CD4-positive, alpha-beta T cell treated with Interferon alpha-2 for 1 hour (primary cell): Measurements from ENCODE around the gene TRMT1.
"Not testable (repeated sequence)": the region's sequence is repeated elsewhere in the genome, so short reads cannot be mapped to it uniquely, and the experiment has no call there.

Experiments
- DNase-seq, 2 donors: peaks; one replicate each; pipeline ENCODE4 v3.0.0-alpha.2; 2020 to 2022

Gene TRMT1

GRCh38 chr19:13150187-13150930 lies 33.8 kb upstream of the TRMT1 start, which contains the start of the genes IER2 and STX10:
Gene IER2 (plus strand): TSS chr19:13150411. CDS start chr19:13153187, 2,776 bp downstream.
Gene STX10 (minus strand): TSS chr19:13150375. CDS start chr19:13150173, 202 bp downstream.
- DNase-seq = peak; percentile 95

DNA sequence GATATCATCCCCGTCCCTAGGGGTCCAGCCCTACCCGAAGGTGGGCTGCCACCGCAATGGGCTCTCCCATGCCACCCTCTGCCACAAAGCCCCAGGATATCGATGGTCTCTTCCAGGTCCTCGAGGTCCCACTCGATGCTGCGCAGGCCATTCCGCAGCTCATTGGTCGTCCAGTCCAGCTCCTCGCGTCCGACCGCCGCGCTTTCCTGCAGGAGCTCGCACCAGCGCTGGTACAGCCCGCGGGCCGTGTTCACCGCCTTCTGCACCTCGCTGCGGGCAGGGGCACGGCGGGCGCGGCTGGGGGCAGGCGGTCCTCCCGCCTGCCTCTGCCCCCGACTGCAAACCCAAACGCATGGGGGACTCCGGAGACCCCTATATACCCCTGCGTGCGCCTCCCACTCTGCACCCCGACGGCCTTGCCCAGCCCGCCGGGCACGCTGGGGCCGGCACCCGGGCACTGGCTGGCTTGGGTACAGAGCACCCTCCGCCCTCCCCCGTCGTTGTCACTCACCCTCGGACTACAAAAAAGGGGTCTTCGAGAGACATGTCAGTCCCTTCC lies 33.2 kb upstream of the TRMT1 start:
- DNase-seq = no peak

DNA sequence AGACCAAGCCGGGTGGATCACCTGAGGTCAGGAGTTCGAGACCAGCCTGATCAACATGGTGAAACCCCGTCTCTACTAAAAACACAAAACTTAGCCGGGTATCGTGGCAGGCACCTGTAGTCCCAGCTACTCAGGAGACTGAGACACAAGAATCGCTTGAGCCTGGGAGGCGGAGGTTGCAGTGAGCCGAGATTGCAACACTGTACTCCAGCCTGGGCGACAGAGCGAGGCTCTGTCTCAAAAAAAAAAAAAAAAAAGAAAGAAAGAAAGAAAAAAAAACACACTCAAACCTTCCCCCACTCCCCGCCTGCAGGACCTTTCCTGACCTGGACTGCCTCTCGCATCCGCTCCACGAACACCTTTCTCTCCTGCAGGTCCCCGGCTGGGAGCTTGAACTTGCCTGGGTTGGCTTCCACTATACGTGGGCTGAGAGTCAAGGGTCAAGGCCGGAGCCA lies 32.7 kb upstream of the TRMT1 start:
- DNase-seq = not testable (repeated sequence)

DNA sequence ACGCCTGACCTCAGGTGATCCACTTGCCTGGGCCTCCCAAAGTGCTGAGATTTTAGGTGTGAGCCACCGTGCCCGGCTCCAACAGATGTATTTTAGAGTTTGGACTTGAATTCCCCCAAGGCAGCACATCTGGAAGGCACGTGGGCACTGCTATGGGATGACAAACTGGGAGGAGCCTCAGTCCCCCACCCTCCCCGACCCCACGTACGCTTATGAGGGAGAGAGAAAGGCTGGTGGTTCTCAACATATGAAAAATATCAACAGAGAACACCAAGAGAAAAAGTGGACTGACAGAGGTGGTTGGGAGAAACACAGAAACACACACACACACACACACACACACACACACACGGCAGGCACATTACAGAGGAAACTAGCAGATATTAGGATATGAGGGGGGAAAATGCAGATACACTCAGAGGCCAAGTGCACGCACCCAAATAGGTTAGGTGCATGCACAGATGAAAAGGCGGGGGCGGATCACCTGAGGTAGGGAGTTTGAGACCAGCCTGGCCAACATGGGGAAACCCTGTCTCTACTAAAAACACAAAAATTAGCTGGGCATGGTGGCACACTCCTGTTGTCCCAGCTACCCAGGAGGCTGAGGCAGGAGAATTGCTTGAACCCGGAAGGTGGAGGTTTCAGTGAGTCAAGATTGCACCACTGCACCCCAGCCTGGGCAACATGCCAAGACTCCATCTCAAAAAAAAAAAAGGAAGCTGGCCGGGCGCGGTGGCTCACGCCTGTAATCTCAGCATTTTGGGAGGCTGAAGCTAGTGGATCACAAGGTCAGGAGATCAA lies 30.4 kb upstream of the TRMT1 start:
- DNase-seq = peak in 1 of 2 donors; percentile 45

- DNase-seq = no peak
Measured at GRCh38 chr19:13139633-13140311, 23.2 kb upstream of the TRMT1 start.

GRCh38 chr19:13138916-13139198 lies 22.3 kb upstream of the TRMT1 start:
- no peak for DNase-seq

GRCh38 chr19:13138171-13138915 lies 21.8 kb upstream of the TRMT1 start:
- DNase-seq = no peak

DNA sequence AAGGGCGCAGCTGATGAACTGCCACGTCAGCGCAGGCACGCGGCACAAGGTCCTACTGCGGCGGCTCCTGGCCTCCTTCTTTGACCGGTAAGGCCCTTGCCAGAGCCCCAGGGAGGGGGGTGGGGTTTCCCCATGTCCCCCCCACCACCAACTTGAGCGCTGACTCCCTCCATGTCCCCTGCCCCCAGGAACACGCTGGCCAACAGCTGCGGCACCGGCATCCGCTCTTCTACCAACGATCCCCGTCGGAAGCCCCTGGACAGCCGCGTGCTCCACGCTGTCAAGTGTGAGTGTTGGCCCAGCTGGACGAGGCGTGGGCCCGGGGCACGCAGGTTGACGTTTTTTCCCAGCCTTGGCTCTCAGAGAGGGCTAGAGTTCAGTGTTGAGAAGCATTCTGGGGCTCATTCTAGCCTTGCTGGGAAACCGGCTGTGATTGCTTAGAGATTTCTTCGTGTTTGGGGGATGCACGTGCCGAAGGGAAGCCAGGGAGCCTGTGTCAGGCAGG lies 20.8 kb upstream of the TRMT1 start:
- DNase-seq = no peak

GRCh38 chr19:13135068-13136062 lies 18.8 kb upstream of the TRMT1 start:
- no peak for DNase-seq

DNA sequence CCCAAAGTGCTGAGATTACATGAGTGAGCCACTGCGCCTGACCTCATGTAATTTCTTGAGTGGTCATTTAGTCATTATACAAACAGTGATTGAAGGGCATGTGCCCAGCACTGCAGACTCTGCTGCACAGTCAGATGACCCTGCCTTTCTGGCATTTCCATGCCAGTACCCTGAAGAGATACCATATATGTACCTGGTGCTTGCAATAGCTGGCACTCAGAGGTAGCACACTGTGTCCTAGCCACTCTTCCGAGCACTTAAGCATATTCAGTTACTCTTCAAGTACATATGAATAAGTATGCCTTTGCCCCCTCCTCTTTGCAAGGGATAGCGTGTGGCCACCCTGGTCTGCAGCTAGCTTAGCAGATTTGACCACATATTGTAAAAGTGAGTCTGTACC lies 18.1 kb upstream of the TRMT1 start:
- no peak for DNase-seq

DNA sequence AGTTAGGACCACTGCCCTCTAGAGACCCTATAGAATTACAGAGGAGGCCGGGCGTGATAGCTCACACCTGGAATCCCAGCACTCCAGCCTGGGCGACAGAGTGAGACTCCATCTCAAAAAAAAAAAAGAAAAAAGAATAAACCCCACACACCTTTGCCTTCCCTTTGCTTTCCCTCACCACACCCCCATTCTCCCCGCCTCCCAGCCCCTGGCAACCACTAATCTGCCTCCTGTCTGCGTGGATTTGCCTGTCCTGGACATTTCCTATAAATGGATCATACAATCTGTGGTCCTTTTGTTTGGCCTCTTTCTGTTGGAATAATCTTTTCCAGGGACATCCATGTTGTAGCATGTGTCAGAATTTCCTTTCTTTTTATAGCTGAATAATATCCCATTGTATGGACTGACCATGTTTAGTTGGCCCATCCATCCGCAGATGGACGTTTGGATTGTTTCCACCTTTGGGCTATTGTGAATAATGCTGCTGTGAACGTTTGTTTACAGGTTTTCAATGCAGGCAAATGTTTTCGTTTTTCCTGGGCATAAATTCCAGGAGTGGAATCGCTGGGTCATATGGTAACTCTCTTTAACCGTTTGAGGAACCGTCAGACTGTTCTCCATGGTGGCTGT lies 16.8 kb upstream of the TRMT1 start:
- no peak for DNase-seq

GRCh38 chr19:13132471-13133180 lies 16.1 kb upstream of the TRMT1 start:
- peak; percentile 22 to 65 for DNase-seq

DNA sequence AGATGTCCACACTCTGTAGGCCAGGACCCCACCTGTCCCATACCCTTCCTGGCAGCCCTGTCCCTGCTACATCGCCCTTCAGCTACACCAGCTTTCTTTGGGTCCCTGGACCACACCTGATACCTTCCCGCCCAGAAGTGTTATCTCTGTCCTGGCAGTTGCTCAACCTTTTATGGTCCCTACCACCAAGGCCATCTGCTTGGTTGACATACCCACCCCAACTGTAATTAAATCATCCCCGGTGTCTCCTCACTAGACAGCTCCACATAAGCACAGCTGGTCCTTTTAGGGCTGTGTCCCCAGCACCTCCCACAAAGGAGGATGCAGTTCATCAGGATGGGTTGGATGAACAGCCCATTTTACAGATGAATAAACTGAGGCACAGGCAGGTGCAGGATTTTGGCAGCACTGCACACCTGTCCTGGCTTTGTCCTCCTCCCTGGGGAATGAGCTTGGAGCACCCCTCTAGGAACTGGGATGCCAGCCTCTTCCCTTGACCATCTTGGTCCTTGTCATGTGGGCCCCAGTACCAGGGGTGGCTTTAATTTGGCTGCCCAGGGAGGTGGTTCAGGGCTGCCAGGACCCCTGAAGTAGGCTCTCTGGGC lies 14.4 kb upstream of the TRMT1 start:
- no peak for DNase-seq

DNA sequence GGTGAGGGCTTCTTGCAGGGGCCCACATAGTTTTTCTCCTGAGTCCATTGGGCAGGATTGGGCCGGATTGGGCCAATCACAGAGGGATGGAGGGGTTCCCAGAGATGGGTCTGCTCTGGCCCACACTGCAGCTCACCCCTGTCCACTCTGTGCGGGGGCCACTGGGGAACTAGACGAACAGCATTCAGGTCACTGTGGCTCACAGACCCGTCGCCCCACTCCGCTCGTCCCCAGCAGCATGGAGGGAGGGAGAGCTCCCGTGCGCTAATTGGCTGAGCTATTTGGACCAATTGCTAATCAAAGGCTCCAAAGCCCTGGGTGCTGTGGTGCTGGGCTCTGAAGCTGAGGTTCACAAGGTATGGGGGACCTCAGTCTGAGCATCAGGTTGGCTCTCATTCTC lies 12.8 kb upstream of the TRMT1 start:
- DNase-seq = no peak

- DNase-seq = no peak
Measured at GRCh38 chr19:13128583-13128982, 12.0 kb upstream of the TRMT1 start.

DNA sequence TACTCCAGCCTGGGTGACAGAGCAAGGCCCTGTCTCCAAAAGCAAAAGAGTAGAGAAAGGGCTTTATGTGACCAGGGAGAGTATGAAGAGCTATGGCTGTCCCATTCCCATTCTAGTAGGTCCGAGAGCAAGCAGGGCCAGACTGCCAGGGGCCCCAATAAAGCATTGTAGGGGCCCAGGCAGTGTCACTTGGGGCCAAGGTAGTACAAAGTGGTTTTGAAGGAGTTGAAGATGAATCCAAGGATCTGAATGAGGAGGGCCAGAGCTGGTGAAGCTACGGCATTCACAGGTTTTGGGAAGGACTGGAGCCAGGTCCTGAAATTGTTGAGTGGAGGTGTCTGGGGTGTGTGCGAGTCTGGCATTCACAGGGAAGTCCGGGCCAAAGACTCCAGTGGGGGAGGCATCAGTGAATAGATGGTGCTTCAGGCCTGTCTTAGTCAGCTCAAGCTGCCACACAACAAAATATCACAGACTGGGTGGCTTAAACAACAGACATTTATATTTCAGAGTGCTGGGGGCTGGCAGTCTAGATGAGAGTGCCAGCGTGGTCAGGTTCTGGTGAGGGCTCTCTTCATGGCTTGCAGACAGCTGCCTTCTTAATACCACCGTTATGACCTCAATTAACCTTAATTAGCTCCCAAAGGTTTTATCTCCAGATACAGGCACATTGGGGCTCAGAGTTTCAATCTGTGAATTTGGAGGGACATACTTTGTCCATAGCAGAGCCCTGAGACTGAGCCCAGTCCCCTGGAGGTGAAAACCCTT lies 11.5 kb upstream of the TRMT1 start:
- no peak for DNase-seq

DNA sequence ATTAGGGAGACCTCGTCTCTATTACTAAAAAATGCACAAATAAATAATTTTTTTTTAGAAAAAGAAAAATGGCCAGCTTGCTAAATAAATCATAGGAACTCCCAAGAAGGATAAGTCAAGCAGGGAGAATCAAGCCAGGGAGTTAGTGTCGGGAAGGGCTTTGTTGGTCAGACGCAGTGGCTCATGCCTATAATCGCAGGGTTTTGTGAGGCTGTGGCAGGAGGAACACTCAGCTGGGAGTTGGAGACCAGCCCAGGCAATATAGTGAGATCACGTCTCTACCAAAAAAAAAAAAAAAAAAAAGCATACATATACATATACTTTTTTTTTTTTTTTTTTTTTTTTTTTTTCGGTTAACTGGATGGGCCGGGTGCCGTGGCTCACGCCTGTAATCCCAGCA lies 10.5 kb upstream of the TRMT1 start:
- no peak for DNase-seq
